HEK293T (cell line): ENCODE results near the gene TRMT6.

ENCODE experiments used
- BHLHE40 ChIP-seq: fragments of 450-650 bp; IDR thresholded peaks from 2 replicates; pipeline ENCODE4 v1.6.1; 2016; ENCODE audit warnings: mild to moderate bottlenecking, moderate library complexity, borderline replicate concordance
- CTBP1 ChIP-seq: fragments of 450-650 bp; IDR thresholded peaks from 2 replicates; pipeline ENCODE4 v1.6.1; 2016; ENCODE audit warnings: borderline replicate concordance
- ELF4 ChIP-seq: fragments of 450-650 bp; IDR thresholded peaks from 2 replicates; pipeline ENCODE4 v1.6.1; 2017; ENCODE audit warnings: antibody characterized with exemption
- FOXA1 ChIP-seq: fragments of 450-650 bp; IDR thresholded peaks from 2 replicates; pipeline ENCODE4 v1.6.1; 2016; ENCODE audit warnings: mild to moderate bottlenecking
- FOXK2 ChIP-seq: fragments of 450-650 bp; IDR thresholded peaks from 2 replicates; pipeline ENCODE4 v1.6.1; 2016; ENCODE audit warnings: mild to moderate bottlenecking
- FOXM1 ChIP-seq: fragments of 450-650 bp; IDR thresholded peaks from 2 replicates; pipeline ENCODE4 v1.6.1; 2017; ENCODE audit warnings: mild to moderate bottlenecking, borderline replicate concordance
- HDGF ChIP-seq: fragments of 450-650 bp; IDR thresholded peaks from 2 replicates; pipeline ENCODE4 v1.6.1; 2017; ENCODE audit warnings: antibody characterized with exemption, borderline replicate concordance
- L3MBTL2 ChIP-seq: fragments of 450-650 bp; conservative IDR thresholded peaks from 2 replicates; pipeline ENCODE4 v1.6.1; 2016; ENCODE audit warnings: mild to moderate bottlenecking
- NFRKB ChIP-seq: fragments of 450-650 bp; IDR thresholded peaks from 2 replicates; pipeline ENCODE4 v1.6.1; 2016; ENCODE audit warnings: mild to moderate bottlenecking, moderate library complexity
- PKNOX1 ChIP-seq: fragments of 450-650 bp; IDR thresholded peaks from 2 replicates; pipeline ENCODE4 v1.6.1; 2016
- SP1 ChIP-seq: fragments of 450-650 bp; IDR thresholded peaks from 2 replicates; pipeline ENCODE4 v1.6.1; 2017
- SUZ12 ChIP-seq: fragments of 450-650 bp; IDR thresholded peaks from 2 replicates; pipeline ENCODE4 v1.6.1; 2016; ENCODE audit warnings: mild to moderate bottlenecking
- ZNF384 ChIP-seq: fragments of 450-650 bp; IDR thresholded peaks from 2 replicates; pipeline ENCODE4 v1.6.1; 2016

- TF ChIP-seq BHLHE40 (no peak), ELF4 (no peak), PKNOX1 (no peak), FOXA1 (no peak), SP1 (no peak), L3MBTL2 (no peak), SUZ12 (no peak), ZNF384 (no peak), FOXK2 (no peak), FOXM1 (no peak), CTBP1 (no peak), NFRKB (no peak), HDGF (no peak)
Measured at GRCh38 chr20:5936238-5936637, 14.1 kb downstream of the TRMT6 start.
